GM21717 (cell line): ENCODE measurements around the gene B3GAT1.

Source experiments
- ATAC-seq: cut with Tn5 transposase; IDR thresholded peaks from one replicate; pipeline ENCODE4 v1.9.1; 2021; ENCODE audit warnings: mild to moderate bottlenecking, moderate library complexity; ENCODE audit not compliant: unreplicated experiment

B3GAT1 gene

DNA sequence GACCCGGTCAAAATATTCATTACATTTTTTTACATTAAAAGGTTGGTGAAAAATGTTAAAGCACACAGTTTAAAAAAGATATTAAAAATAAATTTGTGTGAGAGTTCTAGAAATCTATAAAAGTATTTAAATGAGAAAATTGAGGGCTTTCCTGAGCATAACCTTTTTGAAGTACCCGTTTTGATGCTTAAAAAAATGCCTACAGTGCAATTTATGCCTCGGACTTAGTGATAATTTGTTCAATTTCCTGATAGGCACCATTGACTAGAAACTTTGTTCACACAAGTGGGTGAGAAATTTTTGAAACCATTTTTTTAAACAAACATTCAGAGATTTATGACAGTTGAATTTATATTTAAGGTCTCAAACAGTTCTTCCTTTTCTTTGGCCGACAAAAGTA lies 29.7 kb upstream of the B3GAT1 start:
- ATAC-seq = no peak

DNA sequence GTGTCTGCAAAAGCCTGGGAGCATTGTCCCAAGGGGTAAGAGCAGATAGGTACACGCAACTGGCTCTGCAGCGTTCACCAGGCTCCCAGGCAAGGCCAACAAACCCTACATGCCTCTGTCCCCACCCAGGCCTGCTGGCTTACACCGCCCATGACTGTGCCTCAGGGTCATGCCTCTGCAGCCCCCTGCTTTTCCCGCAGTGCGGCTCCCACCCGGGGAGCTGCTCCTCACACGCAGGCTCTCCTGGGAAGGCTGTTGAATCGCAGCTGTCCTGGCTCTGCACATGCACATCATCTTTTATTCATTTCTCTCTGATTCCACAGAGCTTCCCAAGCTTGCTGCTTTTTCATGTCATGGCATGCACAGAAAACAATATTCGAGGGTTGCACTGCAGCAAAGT lies 29.2 kb upstream of the B3GAT1 start:
- no peak for ATAC-seq

DNA sequence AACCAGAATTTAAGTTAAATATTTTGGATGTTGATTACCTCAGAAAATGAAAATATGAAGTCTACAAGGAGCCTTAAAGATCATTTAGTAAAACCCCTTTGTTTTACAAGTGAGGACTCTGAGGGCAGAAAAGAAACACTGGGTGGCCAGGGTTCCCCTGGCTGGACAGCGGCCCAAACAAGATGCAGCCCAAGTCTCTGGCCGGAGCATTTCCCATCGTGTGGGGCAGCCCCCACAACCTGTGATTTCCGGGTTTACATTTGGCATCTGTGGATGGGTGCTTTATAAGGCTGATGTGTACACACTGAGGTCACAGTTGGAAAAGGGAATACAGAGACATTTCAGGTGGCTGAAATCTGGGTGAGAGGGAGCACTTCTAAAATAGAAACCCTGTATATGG lies 28.8 kb upstream of the B3GAT1 start:
- ATAC-seq = no peak

DNA sequence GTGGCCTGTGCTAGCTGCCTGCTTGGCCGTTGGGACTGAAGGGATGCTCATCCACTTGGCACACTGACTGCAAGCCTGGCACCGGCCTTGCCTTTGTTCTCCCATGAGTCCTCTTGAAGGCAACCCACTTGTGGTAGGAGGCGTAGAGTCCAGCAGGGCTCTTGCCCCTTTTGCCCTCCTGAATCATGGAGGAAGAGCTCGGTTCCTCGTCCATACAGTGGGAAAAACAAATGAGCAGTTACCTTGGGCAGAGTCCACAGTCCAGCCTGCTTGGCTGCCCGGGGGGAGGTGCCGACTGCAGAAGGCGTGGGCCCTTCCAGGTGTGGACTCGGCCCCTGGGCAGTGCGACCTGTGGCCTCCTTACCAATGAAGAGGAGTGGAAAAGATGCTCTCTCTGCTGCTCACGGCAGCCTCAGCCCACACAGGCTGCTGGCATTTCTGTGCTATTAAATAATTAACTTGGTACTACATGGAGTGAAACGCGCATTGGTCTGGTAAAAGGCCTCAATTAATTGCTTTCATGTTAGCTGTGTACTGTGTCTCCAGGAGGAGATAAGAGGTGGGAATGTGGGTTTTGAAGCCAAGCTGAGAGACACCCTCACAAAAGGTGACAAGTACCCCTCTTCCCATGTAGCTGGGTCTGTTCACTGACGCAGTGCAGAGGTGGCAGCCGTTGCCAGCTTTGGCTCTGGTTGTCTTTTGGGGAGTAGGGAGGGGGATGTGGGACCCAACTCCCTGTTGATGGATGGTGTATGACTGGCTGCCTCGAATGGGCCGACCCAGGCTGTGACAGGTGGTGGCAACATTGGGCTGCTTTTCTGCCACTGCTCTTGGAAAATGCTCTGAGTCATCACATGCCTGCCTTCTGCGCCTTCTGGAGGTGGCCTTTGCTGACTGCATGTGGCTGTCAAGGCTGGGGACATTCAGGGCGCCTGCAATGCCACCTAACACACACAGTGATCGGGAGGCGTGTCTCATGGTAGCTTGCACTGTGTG lies 26.8 kb upstream of the B3GAT1 start:
- ATAC-seq = no peak

DNA sequence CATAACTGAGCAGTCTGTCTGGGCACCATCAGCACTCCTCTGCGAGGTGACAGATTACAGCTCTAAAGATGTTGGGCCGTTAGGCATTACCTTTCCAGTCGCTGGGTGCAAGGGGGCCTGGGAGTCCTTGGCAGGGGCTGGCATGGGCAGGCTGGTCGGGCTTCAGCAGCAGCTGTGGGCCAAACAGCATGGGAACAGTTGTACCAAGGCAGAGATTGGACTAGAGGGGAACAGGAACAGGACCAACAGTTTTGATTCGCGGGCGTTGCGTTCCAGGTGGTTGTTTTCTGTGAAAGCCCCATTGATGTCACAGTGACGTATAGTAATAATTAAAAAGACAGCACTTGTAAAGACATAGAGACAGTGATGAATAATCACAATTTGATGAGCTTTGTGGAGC lies 25.8 kb upstream of the B3GAT1 start:
- ATAC-seq = no peak

DNA sequence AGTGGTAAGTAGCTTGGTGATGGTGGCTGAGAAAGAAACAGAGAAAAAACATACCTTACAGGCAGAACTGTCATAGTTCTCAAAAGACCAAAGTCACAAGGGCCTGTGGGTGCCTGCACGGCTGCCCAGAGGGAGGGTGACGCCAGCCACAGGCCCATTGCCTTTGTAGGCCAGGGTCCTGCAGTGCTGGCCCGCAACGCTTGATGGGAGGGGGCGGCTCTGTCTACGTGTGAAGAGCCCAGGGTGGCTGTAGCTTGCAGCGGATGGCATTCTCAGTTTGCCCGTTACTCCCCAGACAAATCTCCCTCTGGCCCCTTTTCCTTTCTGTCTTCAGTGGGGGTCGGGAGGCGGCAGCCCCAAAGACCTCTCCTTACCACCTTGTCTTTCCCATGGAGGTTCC lies 24.7 kb upstream of the B3GAT1 start:
- no peak for ATAC-seq

DNA sequence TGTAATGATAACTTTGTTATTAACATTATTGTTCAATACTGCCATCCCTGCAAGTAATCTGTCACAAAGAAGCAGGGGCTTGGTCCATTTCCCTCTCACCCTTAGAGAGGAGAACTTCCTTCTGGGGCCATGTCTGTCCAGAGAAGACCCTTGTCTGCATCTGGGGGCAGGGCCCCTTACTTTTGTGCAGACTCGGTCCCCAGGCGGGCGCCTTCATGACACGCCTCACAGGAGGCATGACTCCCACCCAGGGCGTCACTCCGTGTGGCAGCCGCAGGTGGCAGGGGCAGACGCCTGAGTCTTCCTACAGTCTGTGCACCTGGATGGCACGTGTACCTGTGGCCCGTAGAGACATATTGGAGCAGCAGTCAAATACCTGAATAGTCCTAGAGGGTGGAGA lies 21.8 kb upstream of the B3GAT1 start:
- ATAC-seq = no peak

DNA sequence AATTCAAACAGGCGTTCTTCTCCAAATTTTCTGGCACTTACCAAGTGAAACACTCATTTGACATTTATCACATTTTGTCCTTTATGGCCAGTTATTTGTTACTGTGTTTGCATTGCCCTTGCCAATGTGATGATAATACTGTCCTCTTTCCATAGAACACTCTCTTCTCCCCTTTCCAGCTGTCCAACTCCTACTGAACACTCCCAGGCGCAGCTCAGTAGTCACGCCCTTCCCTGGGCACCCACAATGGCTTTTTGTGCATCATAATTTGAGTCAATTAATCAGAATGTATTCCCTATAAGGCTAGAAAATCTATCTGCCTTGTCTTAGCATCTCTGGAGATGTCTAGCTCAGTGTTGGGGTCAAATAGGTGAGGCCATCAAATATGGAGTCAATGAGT lies 21.2 kb upstream of the B3GAT1 start:
- ATAC-seq = no peak

DNA sequence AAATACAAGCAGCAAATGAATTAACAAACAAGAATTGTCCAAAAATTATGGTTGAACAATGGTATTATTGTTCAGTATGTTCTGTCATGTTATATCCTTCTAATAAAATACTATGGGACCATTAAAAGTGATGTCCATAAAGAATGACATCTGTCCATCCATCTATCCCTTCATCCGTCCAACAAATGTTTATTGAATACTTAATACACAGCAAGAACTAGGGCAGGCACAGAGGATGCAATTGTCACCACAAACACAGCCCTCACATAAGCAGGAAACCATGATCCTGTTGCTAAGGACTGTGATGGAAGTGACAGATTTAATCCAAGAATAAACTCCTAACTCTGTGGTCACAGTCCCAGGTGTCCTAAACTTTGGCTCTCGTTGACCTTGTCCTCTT lies 20.7 kb upstream of the B3GAT1 start:
- ATAC-seq = no peak

DNA sequence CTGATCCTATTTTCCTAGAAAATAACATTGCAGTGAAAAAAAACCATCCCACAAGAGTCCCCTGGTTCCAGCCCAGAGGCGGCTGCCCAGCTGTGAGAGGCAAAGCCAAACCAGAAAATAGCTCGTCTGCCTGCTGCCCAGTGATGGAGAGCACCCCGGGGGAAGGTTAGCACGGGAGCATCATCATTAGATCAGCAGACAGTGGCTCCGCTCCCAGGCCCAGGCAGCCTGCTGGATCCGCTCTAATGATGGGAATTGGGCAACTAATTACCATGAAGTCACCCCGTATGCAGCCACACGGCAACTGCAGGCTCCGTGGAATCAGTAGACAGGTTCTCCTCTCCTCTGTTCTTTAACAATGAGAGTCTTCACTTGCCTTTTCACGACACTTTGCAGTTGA lies 17.1 kb upstream of the B3GAT1 start:
- ATAC-seq = no peak

DNA sequence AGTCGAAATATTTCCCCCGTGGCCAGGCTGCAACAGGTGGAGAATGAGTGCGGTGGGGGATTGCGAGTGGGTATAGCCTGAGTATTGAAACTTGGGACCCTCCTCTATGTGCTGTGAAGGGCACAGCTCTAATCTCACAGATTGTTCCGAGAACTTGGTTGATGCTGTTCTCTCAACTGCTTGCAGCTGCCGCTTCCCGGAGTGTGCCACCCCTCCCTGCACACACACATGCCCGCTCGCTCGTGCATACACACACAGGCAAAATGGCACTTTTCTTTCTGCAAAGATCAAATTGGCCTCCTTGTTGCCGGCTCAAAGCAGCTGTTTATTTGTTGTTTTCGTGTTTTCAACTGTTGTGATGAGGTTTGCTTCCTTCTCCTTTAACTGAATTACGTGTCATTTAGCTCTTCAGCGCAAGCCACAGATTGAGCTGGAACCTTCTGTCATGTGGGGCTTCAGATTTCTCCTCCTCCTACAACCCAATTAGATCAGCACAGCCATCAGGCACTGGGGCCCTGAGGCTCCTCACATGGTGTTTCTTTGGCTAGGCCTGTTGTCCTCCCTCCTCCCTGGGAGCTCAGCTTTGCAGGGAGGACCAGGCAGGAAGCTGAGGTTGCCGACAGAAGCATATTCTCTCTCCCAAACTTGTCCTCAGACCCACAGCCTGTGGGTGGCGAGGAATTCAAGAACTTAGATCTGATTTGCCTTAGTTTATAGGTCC lies 13.9 kb upstream of the B3GAT1 start:
- ATAC-seq = no peak

DNA sequence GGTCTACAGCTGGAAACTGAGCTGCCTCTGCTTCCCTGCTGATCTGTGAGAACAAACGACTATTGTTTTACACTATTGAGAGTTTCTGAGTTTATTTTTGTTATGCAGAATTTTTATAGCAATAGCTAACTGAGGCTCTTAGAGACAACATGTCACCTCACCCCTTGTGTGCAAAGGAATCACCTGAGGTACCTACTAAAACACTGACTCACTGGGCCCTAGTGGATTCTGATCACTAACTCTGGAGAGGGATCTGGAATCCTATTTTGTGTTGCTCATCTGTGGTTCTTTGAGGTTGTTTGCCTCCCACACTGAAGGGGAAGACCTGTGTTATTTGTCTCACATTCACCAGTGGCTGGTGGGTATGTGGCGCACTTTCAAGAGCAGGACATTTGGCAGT lies 13.4 kb upstream of the B3GAT1 start:
- no peak for ATAC-seq

DNA sequence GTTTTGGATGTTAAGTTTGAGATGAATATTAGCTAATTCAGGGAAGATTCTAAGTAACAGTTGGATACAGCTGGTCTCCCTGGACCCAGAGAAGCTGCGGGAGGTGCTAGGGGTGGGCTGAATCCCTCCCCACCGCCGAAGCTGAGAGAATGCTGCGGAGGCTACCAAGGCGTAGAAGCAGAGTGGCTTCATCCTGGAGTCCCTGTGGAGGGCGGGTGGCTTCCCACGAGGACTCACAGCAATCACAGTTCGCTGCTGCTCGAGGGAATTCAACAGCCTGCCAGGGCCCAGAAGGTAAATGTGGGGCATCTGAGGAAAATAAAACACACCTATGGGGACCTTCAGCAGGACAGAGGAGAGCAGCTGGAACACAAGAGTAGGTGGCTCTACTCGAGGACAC lies 11.1 kb upstream of the B3GAT1 start:
- no peak for ATAC-seq

DNA sequence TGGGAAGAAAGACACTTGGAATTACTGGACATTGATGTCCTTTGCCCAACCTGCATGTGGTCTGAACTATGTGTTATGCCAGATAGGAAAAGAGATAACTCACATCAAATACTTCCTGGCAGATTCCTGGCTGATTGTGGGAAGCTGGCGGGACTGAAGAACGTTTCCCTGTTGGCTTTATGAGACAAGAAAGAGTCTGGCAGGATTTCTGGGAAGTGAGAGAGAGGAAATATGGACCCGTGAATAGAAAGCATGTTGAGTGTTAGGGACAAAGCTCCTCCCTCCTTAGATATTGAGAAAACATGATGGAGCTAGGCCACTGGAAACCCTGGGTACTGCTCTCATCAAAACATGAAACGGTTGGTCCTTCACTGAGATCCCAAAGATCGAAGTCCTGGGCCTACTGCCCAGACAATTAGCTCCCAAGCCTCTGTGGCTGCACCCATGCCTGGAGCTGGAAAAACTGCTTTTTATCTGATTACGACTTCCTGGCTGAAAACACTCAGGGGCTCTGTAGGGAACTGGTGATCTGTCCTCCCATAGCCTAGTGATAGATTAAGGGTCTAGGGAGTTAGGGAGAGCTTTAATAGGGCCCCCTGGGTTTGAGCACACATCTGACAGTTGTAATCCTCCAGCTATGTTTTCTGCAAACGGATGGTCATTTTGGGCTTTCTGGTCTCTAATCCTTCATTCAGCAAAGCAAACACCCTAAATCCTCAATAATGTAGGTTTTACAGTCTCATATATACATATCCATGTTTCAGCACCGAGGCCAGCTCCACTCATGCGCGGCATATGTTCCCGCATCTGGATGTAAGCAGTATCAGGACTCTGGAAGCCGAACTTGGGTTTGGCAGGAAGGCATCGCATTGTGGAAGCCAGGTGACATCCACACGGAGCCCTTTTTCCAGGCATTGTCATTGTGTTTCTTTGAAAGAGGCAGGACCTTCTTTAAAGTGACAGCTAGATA lies 6.1 kb upstream of the B3GAT1 start:
- no peak for ATAC-seq

DNA sequence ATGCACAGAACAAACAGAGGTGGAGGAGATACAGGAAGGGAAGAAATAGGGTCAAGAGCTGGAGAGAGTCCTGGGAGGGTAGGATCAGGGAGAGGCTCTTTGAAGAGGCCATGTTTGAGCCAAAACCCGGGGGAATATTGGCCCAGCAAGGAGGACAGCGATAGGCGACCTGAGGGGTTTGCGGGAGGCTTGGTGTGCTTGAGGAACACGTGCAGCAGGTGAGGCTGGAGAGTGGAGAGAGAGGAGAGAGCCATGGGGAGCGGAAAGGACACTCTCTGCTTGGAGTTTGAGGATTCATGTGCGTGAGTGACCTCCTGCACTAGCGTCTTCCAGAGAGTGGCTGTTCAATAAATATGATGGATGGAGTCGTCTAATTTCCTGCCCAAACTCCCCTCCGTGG lies 4.7 kb upstream of the B3GAT1 start:
- ATAC-seq = no peak

DNA sequence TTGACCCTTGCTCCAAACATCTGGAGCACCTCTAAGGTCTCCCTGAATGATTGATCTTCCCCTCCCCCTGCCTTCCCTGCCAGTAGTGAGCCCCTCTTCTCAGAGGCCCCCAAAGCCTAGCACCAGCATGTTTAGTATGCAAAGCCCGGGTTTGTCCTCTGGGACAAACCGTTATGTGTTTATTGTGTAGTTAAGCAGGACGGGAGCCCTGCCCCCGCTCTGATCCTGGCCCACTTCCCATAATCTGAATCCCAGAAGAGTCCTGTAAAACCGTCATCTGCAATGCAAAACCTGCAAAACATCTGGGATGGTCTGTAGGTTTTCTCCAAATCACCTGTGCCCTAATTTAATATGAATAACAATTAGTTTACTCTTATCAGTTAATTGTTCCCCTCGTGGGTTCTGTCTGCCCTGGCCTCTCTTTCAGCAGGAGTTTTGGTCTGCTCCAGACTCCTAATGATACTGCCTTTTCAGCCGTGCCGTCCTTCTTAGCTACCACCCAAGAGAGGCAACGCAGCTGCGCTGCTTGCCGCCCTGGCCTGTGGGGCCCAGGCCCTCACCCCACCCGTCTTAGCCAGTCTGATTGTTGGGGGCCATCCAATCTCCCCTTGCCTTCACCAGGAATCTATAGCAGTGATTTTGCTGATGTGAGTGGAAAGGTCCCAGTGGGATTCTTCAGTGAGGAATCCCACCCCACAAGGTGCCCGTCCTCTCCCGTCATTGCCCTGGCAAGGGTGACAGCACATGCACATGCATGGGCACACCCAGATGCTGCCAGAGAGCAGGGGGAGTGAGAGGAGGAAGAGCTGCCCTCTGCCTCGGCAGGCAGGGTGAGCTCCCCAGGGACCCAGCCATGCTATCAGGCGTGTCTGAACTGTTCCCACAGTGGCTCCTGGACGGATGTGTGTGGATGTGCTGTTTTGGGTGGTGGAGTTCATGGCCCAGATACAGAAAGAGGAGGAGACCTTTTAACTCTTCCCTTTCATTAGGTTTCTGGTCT lies 3.0 kb upstream of the B3GAT1 start:
- ATAC-seq = no peak

DNA sequence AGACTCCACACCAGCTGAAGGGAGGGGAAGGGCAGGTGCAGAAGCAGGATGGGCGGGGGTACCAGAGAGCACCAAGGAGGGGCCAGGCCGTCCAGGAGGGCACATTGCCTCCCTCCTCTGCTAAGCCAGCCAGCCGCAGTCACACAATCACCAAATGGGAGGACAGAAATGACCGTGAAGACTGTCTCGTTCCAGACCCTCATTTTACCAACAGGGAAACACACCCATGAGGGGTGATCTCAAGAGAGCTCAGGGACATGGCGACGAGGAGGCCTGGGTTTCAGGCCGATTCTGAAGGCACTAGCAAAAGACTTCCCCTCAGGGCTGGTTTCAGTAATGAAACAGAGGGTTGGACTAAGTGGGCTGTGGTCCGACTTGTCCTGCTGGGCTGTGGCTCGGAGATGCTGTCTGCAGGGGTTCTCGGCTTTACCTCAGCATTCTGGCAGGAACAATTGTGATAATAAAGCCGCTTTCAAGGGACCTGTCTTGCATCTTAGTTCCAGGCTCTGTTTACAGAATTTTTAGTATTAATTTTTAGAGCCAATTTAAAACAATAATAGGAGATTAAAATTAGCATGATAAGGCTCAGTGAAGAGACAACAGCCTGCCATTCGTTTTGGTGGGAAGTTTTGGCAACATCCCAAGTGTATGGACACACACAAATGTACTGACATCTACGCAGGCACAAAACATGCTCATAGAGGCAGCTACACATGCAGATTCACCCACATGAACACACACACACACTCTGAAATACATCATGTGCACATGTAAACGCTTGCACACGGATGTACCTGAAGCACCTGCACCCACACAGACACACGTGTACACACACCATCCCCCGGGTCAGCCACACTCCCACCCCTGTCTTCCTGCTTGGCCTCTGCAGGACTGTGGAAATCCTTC lies 2.0 kb upstream of the B3GAT1 start:
- ATAC-seq = no peak

DNA sequence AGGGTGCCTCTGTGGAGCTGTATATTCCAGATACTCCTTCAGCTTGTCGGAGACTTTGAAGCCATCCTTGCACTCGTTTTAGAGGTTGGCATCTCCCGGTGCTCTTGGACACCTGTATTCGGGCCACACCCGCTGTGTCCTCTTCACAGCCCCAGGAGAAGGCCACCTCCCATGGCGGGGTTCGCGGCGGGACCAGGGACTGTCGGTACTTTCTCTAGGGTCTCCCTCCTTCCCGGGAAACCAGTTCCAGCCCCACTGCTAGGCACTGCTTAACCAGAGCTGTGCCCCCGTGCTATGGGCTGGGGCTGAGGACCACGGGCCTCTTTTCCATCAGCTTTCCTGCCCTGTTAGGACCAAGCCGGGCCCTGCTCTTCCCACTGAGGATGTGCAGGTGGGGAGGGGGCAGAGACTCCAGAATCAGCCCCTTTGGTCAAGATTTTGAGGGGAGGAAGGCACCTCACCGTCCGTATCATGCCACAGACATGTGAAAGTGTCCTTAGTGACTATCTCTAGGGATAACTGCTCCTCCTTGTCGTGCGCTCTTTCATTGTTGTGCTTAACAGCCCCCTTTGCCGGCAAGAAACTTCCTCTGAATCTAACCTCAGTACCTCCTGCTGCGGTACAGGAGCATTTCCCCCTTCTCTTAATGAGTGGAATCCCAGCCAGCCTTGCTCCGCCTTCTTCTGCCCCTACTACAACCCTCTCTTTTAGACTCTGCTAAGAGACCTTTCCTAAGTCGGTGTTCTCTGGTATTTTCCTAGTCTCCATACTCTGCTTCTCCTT lies 1.2 kb upstream of the B3GAT1 start:
- ATAC-seq = no peak
